Sigmoid colon (tissue), 7 donors: ENCODE data around the gene EPS8L2. TPM values are rescaled to one million over a fixed set of nuclear protein-coding genes. Genes with fewer than 3 reads are reported as not detected.

Source experiments
- DNase-seq: peaks from one replicate; pipeline ENCODE4 v3.0.0-alpha.2; 2019
- H3K27ac ChIP-seq, 4 donors: fragments of 200-600 bp; sonication (generic); one replicate each; pipeline ENCODE4 v1.5.1; 2016 to 2019; ENCODE audit warnings: mild to moderate bottlenecking in 1 of 4
- H3K27me3 ChIP-seq, 3 donors: fragments of 200-600 bp; sonication (generic); one replicate each; pipeline ENCODE4 v1.5.1; 2019; ENCODE audit warnings: mild to moderate bottlenecking in 1 of 3
- H3K36me3 ChIP-seq, 4 donors: fragments of 200-600 bp; sonication (generic); one replicate each; pipeline ENCODE4 v1.5.1; 2016 to 2019
- H3K4me1 ChIP-seq, 4 donors: fragments of 200-600 bp; sonication (generic); one replicate each; pipeline ENCODE4 v1.5.1; 2017 to 2019
- H3K4me3 ChIP-seq, 4 donors: fragments of 200-600 bp; sonication (generic); one replicate each; pipeline ENCODE4 v1.5.1; 2017 to 2019; ENCODE audit warnings: mild to moderate bottlenecking in 2 of 4, moderate library complexity in 1 of 4
- H3K9me3 ChIP-seq, 4 donors: fragments of 200-600 bp in 3 of 4; sonication (generic) in 3 of 4; one replicate each; pipeline versions ENCODE4 v1.5.1 to v1.6.1; 2013 to 2019
- CTCF ChIP-seq, 4 experiments: fragments of 450-650 bp in 3 of 4; fragments of 200-600 bp in 1 of 4; IDR thresholded peaks; one replicate each; pipeline ENCODE4 v1.5.1; 2016 to 2019; ENCODE audit warnings: antibody characterized with exemption in 4 of 4, mild to moderate bottlenecking in 3 of 4, moderate library complexity in 2 of 4
- EP300 ChIP-seq, 4 donors: sonication (generic); formaldehyde crosslinking; IDR thresholded peaks; one replicate each; pipeline ENCODE4 v1.6.1; 2017; ENCODE audit warnings: antibody characterized with exemption in 4 of 4
- POLR2A ChIP-seq, 2 donors: fragments of 450-650 bp; IDR thresholded peaks; one replicate each; pipeline ENCODE4 v1.6.1; 2016; ENCODE audit warnings: antibody characterized with exemption in 2 of 2, mild to moderate bottlenecking in 2 of 2, moderate library complexity in 2 of 2
- POLR2AphosphoS5 ChIP-seq, 4 donors: sonication (generic); formaldehyde crosslinking; IDR thresholded peaks; one replicate each; pipeline ENCODE4 v1.6.1; 2017; ENCODE audit warnings: antibody characterized with exemption in 4 of 4
- WGBS, 2 donors: extraction: QIAGEN DNeasy Blood & Tissue Kit; methylation state at CpG; one replicate each; pipeline ENCODE4 v1.1.7; 2013; 5-methylcytosine and 5-hydroxymethylcytosine counted together
- intact Hi-C: fragments of 100-400 bp; cut with DNase I; formaldehyde crosslinking; loops from one replicate; pipeline ENCODE4 v1.15.1; 2023
- polyA plus RNA-seq, 3 donors: library from polyadenylated mRNA; stranded (reverse); fragments of 200-250 nt; gene quantifications; one replicate each; pipeline ENCODE4 v1.2.3, GENCODE V29; 2013
- total RNA-seq, 4 donors: library from RNA; depleted of rRNA; stranded (reverse); fragments of >200 nt; gene quantifications; one replicate each; pipeline ENCODE4 v1.1.0, GENCODE V29; 2016
- donor health status: healthy with polysubstance abuse.
- donor health status: Bipolar disorder and iron deficiency.
- donor health status: healthy.

Gene EPS8L2
- total and polyA plus RNA-seq, 7 donors, result 5.4 to 168 (median 15.6) TPM

GRCh38 chr11:708511-708910 is 2.5 kb downstream of the EPS8L2 start:
- 65 to 73% methylated on average over 7 of the region's 7 CpGs for WGBS, 2 donors

GRCh38 chr11:709109-709997 is 3.3 kb downstream of the EPS8L2 start:
- WGBS, 2 donors, result 54 to 77% methylated on average over 27 of the region's 27 CpGs
- H3K9me3 ChIP-seq, result no peaks in the 10 kb centered on the region
- H3K4me1 ChIP-seq, result peaks cover 0 to 31% (median 28%) of the 10 kb centered on the region in 4 donors
- no peak for TF ChIP-seq POLR2AphosphoS5 (IDR thresholded peaks at IDR 0.05)
- no peak for TF ChIP-seq POLR2A (IDR thresholded peaks at IDR 0.05)
- TF ChIP-seq CTCF (IDR thresholded peaks at IDR 0.05), result no peak
- TF ChIP-seq EP300 (IDR thresholded peaks at IDR 0.05), result no peak
- intact Hi-C loops, result no loop called here
- no peak overlapping the region for H3K4me3 ChIP-seq
- no peak for DNase-seq
- peaks cover 3 to 46% (median 14%) of the 10 kb centered on the region in 3 donors for H3K27me3 ChIP-seq
- no peak overlapping the region for H3K27ac ChIP-seq
- no peaks in the 10 kb centered on the region for H3K36me3 ChIP-seq

More at GRCh38 chr11:708511-708910, 2.5 kb downstream of the EPS8L2 start:
- intact Hi-C loops, result no loop called here
- no peak for TF ChIP-seq POLR2AphosphoS5 (IDR thresholded peaks at IDR 0.05)
- TF ChIP-seq POLR2A (IDR thresholded peaks at IDR 0.05), result no peak
- no peak for TF ChIP-seq CTCF (IDR thresholded peaks at IDR 0.05)
- TF ChIP-seq EP300 (IDR thresholded peaks at IDR 0.05), result no peak
- Histone ChIP-seq H3K9me3 (no peaks in the 10 kb centered on the region), H3K27ac (no peak overlapping the region), H3K36me3 (no peaks in the 10 kb centered on the region), H3K27me3 (peaks cover 3 to 46% (median 14%) of the 10 kb centered on the region in 3 donors), H3K4me1 (peaks cover 0 to 31% (median 28%) of the 10 kb centered on the region in 4 donors), H3K4me3 (no peak overlapping the region)
- DNase-seq, result no peak

GRCh38 chr11:714436-714835 is 8.4 kb downstream of the EPS8L2 start:
- WGBS, 2 donors, result 96% methylated on average over 6 of the region's 6 CpGs
- no peaks in the 10 kb centered on the region for H3K36me3 ChIP-seq
- H3K9me3 ChIP-seq, result no peaks in the 10 kb centered on the region
- intact Hi-C loops, result no loop called here
- no peak overlapping the region for H3K4me3 ChIP-seq
- DNase-seq, result no peak
- H3K27me3 ChIP-seq, result peaks cover 0 to 22% (median 7%) of the 10 kb centered on the region in 3 donors
- peaks cover 0 to 6% (median 2%) of the 10 kb centered on the region in 4 donors for H3K4me1 ChIP-seq
- TF ChIP-seq POLR2AphosphoS5 (IDR thresholded peaks at IDR 0.05) (no peak), POLR2A (IDR thresholded peaks at IDR 0.05) (no peak), CTCF (IDR thresholded peaks at IDR 0.05) (no peak), EP300 (IDR thresholded peaks at IDR 0.05) (no peak)
- no peak overlapping the region for H3K27ac ChIP-seq

- DNase-seq, result no peak
- TF ChIP-seq POLR2AphosphoS5 (IDR thresholded peaks at IDR 0.05), result no peak
- TF ChIP-seq EP300 (IDR thresholded peaks at IDR 0.05), result no peak
- TF ChIP-seq POLR2A (IDR thresholded peaks at IDR 0.05), result no peak
- no peak for TF ChIP-seq CTCF (IDR thresholded peaks at IDR 0.05)
- no peak overlapping the region for H3K27ac ChIP-seq
- no peak overlapping the region for H3K4me3 ChIP-seq
- intact Hi-C loops, result no loop called here
- WGBS, 2 donors, result 68 to 83% methylated on average over 34 of the region's 34 CpGs
- peaks cover 0 to 22% (median 17%) of the 10 kb centered on the region in 4 donors for H3K4me1 ChIP-seq
- peaks cover 26 to 52% (median 46%) of the 10 kb centered on the region in 3 donors for H3K27me3 ChIP-seq
- H3K36me3 ChIP-seq, result no peaks in the 10 kb centered on the region
- no peaks in the 10 kb centered on the region for H3K9me3 ChIP-seq
Observed at GRCh38 chr11:719214-720016, 13.4 kb downstream of the EPS8L2 start.
